ENCODE results near the gene EIF3J.

EIF3J gene

GRCh38 chr15:44595656-44596510 lies 58.9 kb downstream of the EIF3J start:
- DNase-seq = no peak

GRCh38 chr15:44596511-44597010 lies 59.6 kb downstream of the EIF3J start:
- no peak for DNase-seq

- no peak for DNase-seq
Observed at GRCh38 chr15:44598066-44598465, 61.1 kb downstream of the EIF3J start.

- no peak for DNase-seq
Observed at GRCh38 chr15:44598892-44599291, 61.9 kb downstream of the EIF3J start.

GRCh38 chr15:44603126-44603525 lies 66.2 kb downstream of the EIF3J start:
- DNase-seq = no peak

GRCh38 chr15:44606740-44607139 lies 69.8 kb downstream of the EIF3J start:
- DNase-seq = no peak

Measured in activated CD4-positive, alpha-beta T cell treated with anti-CD3 and anti-CD28 coated beads for 4 hours (primary cell).